GM23338 (cell line): ENCODE measurements around the gene TMEM225B. TPM values are rescaled to one million over a fixed set of nuclear protein-coding genes. Genes with fewer than 3 reads are reported as not detected.
A peak's percentile ranks its signal among the peaks of the same experiment; 100 is the strongest.

Experiments used
- ATAC-seq: fragments of 200-7000 bp; cut with Tn5 transposase; 3 replicates; pipeline ENCODE4 v1.9.1; 2020
- DNase-seq: peaks from one replicate; pipeline ENCODE4 v3.0.0-alpha.2; 2015; ENCODE audit warnings: low spot score
- H2AFZ ChIP-seq: fragments of 200-600 bp; sonication (generic); 2 replicates; pipeline ENCODE4 v1.8.0; 2016; ENCODE audit warnings: antibody characterized with exemption, mild to moderate bottlenecking, moderate library complexity
- H3F3A ChIP-seq: fragments of 200-600 bp; sonication (generic); replicated peaks from 2 replicates; pipeline ENCODE4 v1.8.0; 2017; ENCODE audit warnings: antibody characterized with exemption, mixed run types, low read depth
- H3K27ac ChIP-seq: fragments of 200-600 bp; sonication (generic); 2 replicates; pipeline ENCODE4 v1.6.1; 2016; ENCODE audit warnings: low read depth
- H3K27me3 ChIP-seq: fragments of 200-600 bp; sonication (generic); 2 replicates; pipeline ENCODE4 v1.8.0; 2016; ENCODE audit warnings: mild to moderate bottlenecking, mixed run types, moderate library complexity; ENCODE audit not compliant: insufficient read depth
- H3K36me3 ChIP-seq: fragments of 200-600 bp; sonication (generic); 2 replicates; pipeline ENCODE4 v1.8.0; 2016; ENCODE audit warnings: mild to moderate bottlenecking; ENCODE audit not compliant: insufficient read depth
- H3K4me1 ChIP-seq: fragments of 200-600 bp; sonication (generic); 2 replicates; pipeline ENCODE4 v1.8.0; 2016; ENCODE audit warnings: mild to moderate bottlenecking, moderate library complexity; ENCODE audit not compliant: insufficient read depth
- H3K4me2 ChIP-seq: fragments of 200-600 bp; sonication (generic); 2 replicates; pipeline ENCODE4 v1.7.1; 2017; ENCODE audit warnings: mixed run types
- H3K4me3 ChIP-seq: fragments of 200-600 bp; sonication (generic); 2 replicates; pipeline ENCODE4 v1.6.1; 2016; ENCODE audit warnings: mixed run types
- H3K79me2 ChIP-seq: fragments of 200-600 bp; sonication (generic); replicated peaks from 2 replicates; pipeline ENCODE4 v1.8.0; 2017; ENCODE audit warnings: mild to moderate bottlenecking; ENCODE audit not compliant: insufficient read depth
- H3K9me2 ChIP-seq: fragments of 200-600 bp; sonication (generic); 2 replicates; pipeline ENCODE4 v1.8.0; 2017; ENCODE audit not compliant: insufficient read depth
- H4K20me1 ChIP-seq: fragments of 200-600 bp; sonication (generic); replicated peaks from 2 replicates; pipeline ENCODE4 v1.8.0; 2017; ENCODE audit warnings: mild to moderate bottlenecking; ENCODE audit not compliant: insufficient read depth
- H3K27ac Mint-ChIP-seq: 2 replicates; pipeline ENCODE4 v1.8.0; 2020; ENCODE audit warnings: inconsistent platforms, mild to moderate bottlenecking, moderate library complexity, mixed read lengths
- H3K27me3 Mint-ChIP-seq: 3 replicates; pipeline ENCODE4 v1.8.0; 2022; ENCODE audit warnings: low read depth, mild to moderate bottlenecking, moderate library complexity, mixed read lengths, inconsistent platforms; ENCODE audit not compliant: insufficient read depth, poor library complexity
- H3K36me3 Mint-ChIP-seq: 3 replicates; pipeline ENCODE4 v1.8.0; 2021; ENCODE audit warnings: low read depth, mild to moderate bottlenecking, inconsistent platforms, moderate library complexity, mixed read lengths
- H3K4me1 Mint-ChIP-seq: 3 replicates; pipeline ENCODE4 v1.8.0; 2020; ENCODE audit warnings: mild to moderate bottlenecking, inconsistent platforms, mixed read lengths
- H3K4me3 Mint-ChIP-seq: 3 replicates; pipeline ENCODE4 v1.8.0; 2021; ENCODE audit warnings: moderate library complexity, mild to moderate bottlenecking, inconsistent platforms, mixed read lengths
- H3K9me3 Mint-ChIP-seq: 3 replicates; pipeline ENCODE4 v1.8.0; 2020; ENCODE audit warnings: moderate library complexity, mild to moderate bottlenecking, inconsistent platforms, mixed read lengths
- CREB1 ChIP-seq: fragments of 250-450 bp; sonication (Bioruptor Pico); IDR thresholded peaks from 2 replicates; pipeline ENCODE4 v1.5.0; 2020; ENCODE audit warnings: low read depth, mild to moderate bottlenecking, moderate library complexity
- EZH2 ChIP-seq: fragments of 200-600 bp; sonication (generic); IDR thresholded peaks from one replicate; pipeline ENCODE4 v1.8.0; 2017; ENCODE audit warnings: antibody characterized with exemption, mild to moderate bottlenecking, low read depth; ENCODE audit not compliant: unreplicated experiment
- EZH2phosphoT487 ChIP-seq: fragments of 200-600 bp; sonication (generic); IDR thresholded peaks from one replicate; pipeline ENCODE4 v1.8.1; 2018; ENCODE audit warnings: antibody characterized with exemption; ENCODE audit not compliant: unreplicated experiment
- JUNB ChIP-seq: IDR thresholded peaks from one replicate; pipeline ENCODE4 v1.6.1; 2016; ENCODE audit warnings: antibody characterized with exemption; ENCODE audit not compliant: unreplicated experiment
- NANOG ChIP-seq: IDR thresholded peaks from 2 replicates; pipeline ENCODE4 v1.6.1; 2016; ENCODE audit warnings: antibody characterized with exemption, borderline replicate concordance
- POLR2AphosphoS5 ChIP-seq: IDR thresholded peaks from 2 replicates; pipeline ENCODE4 v1.6.1; 2016; ENCODE audit warnings: antibody characterized with exemption, low read depth
- STAT1 ChIP-seq: IDR thresholded peaks from one replicate; pipeline ENCODE4 v1.6.1; 2016; ENCODE audit warnings: antibody characterized with exemption; ENCODE audit not compliant: unreplicated experiment
- ZNF114 ChIP-seq: fragments of 250-450 bp; sonication (Bioruptor Pico); IDR thresholded peaks from 2 replicates; pipeline ENCODE4 v1.5.0; 2020; ENCODE audit warnings: mild to moderate bottlenecking, moderate library complexity
- ZNF331 ChIP-seq: fragments of 250-450 bp; sonication (Bioruptor Pico); IDR thresholded peaks from 2 replicates; pipeline ENCODE4 v1.5.0; 2020; ENCODE audit warnings: low read depth, mild to moderate bottlenecking, moderate library complexity
- polyA plus RNA-seq: library from polyadenylated mRNA; unstranded; fragments of >200 nt; fragmentation: Nextera tagmentation; extraction: Ambion mirVana; gene quantifications from 2 replicates; pipeline ENCODE4 v1.2.1, GENCODE V29; 2016
- total RNA-seq: library from RNA; depleted of rRNA; stranded (reverse); fragments of >200 nt; shearing (Covaris generic); gene quantifications from 2 replicates; pipeline ENCODE4 v1.2.3, GENCODE V29; 2014
- TF ChIP-seq, protein P1 (sequence below), 2 experiments: fragments of 200-600 bp in 1 of 2; sonication (generic) in 1 of 2; conservative IDR thresholded peaks; 2 replicates each; pipeline versions ENCODE4 v1.5.1 to v1.6.1; 2016 to 2017; ENCODE audit warnings: antibody characterized with exemption in 2 of 2, low read depth in 2 of 2, mild to moderate bottlenecking in 2 of 2, moderate library complexity in 1 of 2
- TF ChIP-seq, protein P2 (sequence below): IDR thresholded peaks from one replicate; pipeline ENCODE4 v1.6.1; 2018; ENCODE audit warnings: antibody characterized with exemption; ENCODE audit not compliant: unreplicated experiment
- TF ChIP-seq, protein P3 (sequence below): IDR thresholded peaks from 2 replicates; pipeline ENCODE4 v1.6.1; 2016; ENCODE audit warnings: antibody characterized with exemption

Gene TMEM225B
- total and polyA plus RNA-seq, 2 experiments from 2014 or later: 0.45 TPM; not detected in 1

DNA sequence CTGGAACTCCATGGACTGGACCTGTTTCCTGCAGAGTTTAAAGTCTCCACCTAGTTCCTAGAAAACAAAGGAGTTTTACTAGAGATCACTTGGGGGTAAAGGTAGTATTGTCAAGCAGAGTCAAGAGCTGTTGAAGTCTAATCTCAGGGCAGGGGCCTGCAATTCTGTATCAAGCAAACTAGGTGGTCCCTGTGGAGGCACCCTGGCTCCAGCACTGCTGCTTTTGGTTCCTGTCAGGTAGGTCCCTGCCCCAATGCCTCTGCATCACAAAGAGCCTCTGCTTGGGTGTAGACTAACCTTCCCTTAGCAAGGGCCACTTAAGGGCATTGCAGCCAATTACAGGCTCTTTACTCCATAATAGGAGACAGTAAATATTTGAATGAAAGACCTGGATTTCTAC is 41.2 kb downstream of the TMEM225B start:
- peaks cover 11% of the 10 kb centered on the region for H3K4me1 ChIP-seq
- H3K4me2 ChIP-seq: peak overlapping the region; percentile 51
- no peak overlapping the region for H3K27ac ChIP-seq
- TF ChIP-seq EZH2 (no peak), POLR2AphosphoS5 (no peak), JUNB (no peak), NANOG (no peak), STAT1 (no peak)
- TF ChIP-seq, protein P1, sequence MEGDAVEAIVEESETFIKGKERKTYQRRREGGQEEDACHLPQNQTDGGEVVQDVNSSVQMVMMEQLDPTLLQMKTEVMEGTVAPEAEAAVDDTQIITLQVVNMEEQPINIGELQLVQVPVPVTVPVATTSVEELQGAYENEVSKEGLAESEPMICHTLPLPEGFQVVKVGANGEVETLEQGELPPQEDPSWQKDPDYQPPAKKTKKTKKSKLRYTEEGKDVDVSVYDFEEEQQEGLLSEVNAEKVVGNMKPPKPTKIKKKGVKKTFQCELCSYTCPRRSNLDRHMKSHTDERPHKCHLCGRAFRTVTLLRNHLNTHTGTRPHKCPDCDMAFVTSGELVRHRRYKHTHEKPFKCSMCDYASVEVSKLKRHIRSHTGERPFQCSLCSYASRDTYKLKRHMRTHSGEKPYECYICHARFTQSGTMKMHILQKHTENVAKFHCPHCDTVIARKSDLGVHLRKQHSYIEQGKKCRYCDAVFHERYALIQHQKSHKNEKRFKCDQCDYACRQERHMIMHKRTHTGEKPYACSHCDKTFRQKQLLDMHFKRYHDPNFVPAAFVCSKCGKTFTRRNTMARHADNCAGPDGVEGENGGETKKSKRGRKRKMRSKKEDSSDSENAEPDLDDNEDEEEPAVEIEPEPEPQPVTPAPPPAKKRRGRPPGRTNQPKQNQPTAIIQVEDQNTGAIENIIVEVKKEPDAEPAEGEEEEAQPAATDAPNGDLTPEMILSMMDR (conservative IDR thresholded peaks at IDR 0.05; ENCODE audit: low read depth in 2 of 2): no peak
- peaks cover 2% of the 10 kb centered on the region; the same call in 1 of the 2 replicates for H4K20me1 ChIP-seq
- Mint-ChIP-seq H3K27me3 (peaks cover 5% of the 10 kb centered on the region), H3K4me1 (peaks cover 22% of the 10 kb centered on the region), H3K4me3 (no peak overlapping the region; the same call in 2 of the 3 replicates), H3K36me3 (peaks cover 5% of the 10 kb centered on the region; the same call in 2 of the 3 replicates), H3K27ac (peak overlapping the region; percentile 42), H3K9me3 (no peaks in the 10 kb centered on the region; the same call in 2 of the 3 replicates)
- no peaks in the 10 kb centered on the region for H3K27me3 ChIP-seq
- peaks cover 7% of the 10 kb centered on the region; the same call in 1 of the 2 replicates for H3K9me2 ChIP-seq
- no peak overlapping the region for H2AFZ ChIP-seq
- ATAC-seq: peak; percentile 97
- H3K79me2 ChIP-seq: no peaks in the 10 kb centered on the region
- H3F3A ChIP-seq: 0 out of 2 replicates have a peak, but pooled peaks cover 7% of the 10 kb centered on the region
- H3K36me3 ChIP-seq: no peaks in the 10 kb centered on the region
- peak; percentile 43 for DNase-seq
- H3K4me3 ChIP-seq: no peak overlapping the region

- Histone ChIP-seq H3K79me2 (no peaks in the 10 kb centered on the region), H3K9me2 (peaks cover 7% of the 10 kb centered on the region; the same call in 1 of the 2 replicates), H3K4me3 (no peak overlapping the region), H3K27ac (no peak overlapping the region), H2AFZ (no peak overlapping the region), H3K4me1 (peaks cover 11% of the 10 kb centered on the region), H3K4me2 (no peak overlapping the region), H3K36me3 (no peaks in the 10 kb centered on the region), H4K20me1 (no peaks in the 10 kb centered on the region), H3K27me3 (no peaks in the 10 kb centered on the region), H3F3A (0 out of 2 replicates have a peak, but pooled peaks cover 7% of the 10 kb centered on the region)
- H3K27me3 Mint-ChIP-seq: peaks cover 5% of the 10 kb centered on the region
- peaks cover 25% of the 10 kb centered on the region for H3K36me3 Mint-ChIP-seq
- DNase-seq (no peak), ATAC-seq (no peak)
- no peaks in the 10 kb centered on the region; the same call in 2 of the 3 replicates for H3K9me3 Mint-ChIP-seq
- no peak overlapping the region for H3K4me3 Mint-ChIP-seq
- H3K27ac Mint-ChIP-seq: no peak overlapping the region
- peaks cover 22% of the 10 kb centered on the region for H3K4me1 Mint-ChIP-seq
- TF ChIP-seq, protein P2, sequence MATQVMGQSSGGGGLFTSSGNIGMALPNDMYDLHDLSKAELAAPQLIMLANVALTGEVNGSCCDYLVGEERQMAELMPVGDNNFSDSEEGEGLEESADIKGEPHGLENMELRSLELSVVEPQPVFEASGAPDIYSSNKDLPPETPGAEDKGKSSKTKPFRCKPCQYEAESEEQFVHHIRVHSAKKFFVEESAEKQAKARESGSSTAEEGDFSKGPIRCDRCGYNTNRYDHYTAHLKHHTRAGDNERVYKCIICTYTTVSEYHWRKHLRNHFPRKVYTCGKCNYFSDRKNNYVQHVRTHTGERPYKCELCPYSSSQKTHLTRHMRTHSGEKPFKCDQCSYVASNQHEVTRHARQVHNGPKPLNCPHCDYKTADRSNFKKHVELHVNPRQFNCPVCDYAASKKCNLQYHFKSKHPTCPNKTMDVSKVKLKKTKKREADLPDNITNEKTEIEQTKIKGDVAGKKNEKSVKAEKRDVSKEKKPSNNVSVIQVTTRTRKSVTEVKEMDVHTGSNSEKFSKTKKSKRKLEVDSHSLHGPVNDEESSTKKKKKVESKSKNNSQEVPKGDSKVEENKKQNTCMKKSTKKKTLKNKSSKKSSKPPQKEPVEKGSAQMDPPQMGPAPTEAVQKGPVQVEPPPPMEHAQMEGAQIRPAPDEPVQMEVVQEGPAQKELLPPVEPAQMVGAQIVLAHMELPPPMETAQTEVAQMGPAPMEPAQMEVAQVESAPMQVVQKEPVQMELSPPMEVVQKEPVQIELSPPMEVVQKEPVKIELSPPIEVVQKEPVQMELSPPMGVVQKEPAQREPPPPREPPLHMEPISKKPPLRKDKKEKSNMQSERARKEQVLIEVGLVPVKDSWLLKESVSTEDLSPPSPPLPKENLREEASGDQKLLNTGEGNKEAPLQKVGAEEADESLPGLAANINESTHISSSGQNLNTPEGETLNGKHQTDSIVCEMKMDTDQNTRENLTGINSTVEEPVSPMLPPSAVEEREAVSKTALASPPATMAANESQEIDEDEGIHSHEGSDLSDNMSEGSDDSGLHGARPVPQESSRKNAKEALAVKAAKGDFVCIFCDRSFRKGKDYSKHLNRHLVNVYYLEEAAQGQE: no peak
- TF ChIP-seq JUNB (no peak), POLR2AphosphoS5 (no peak), ZNF114 (CRISPR knock-in tag) (no peak), CREB1 (CRISPR knock-in tag) (no peak), NANOG (no peak), STAT1 (no peak), ZNF331 (no peak), EZH2 (no peak), EZH2phosphoT487 (no peak)
- TF ChIP-seq, protein P3, sequence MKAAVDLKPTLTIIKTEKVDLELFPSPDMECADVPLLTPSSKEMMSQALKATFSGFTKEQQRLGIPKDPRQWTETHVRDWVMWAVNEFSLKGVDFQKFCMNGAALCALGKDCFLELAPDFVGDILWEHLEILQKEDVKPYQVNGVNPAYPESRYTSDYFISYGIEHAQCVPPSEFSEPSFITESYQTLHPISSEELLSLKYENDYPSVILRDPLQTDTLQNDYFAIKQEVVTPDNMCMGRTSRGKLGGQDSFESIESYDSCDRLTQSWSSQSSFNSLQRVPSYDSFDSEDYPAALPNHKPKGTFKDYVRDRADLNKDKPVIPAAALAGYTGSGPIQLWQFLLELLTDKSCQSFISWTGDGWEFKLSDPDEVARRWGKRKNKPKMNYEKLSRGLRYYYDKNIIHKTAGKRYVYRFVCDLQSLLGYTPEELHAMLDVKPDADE: no peak
- TF ChIP-seq, protein P1 (conservative IDR thresholded peaks at IDR 0.05; ENCODE audit: low read depth in 2 of 2): no peak
Observed at GRCh38 chr7:99642027-99642426, 44.0 kb downstream of the TMEM225B start.
